GM12878 (cell line): Measurements from ENCODE around the gene LCORL. TPM values are rescaled to one million over a fixed set of nuclear protein-coding genes. Genes with fewer than 3 reads are reported as not detected.

Experiments
- ATAC-seq: fragments of 200-7000 bp; cut with Tn5 transposase; 3 replicates; pipeline ENCODE4 v1.9.1; 2020; ENCODE audit warnings: mild to moderate bottlenecking, moderate library complexity
- BruUV-seq: library from RNA; stranded (reverse); fragments of 400-500 nt; replicated peaks from 2 replicates; lab custom pipeline; 2021; lab: Mats Ljungman, UMichigan
- CTCF ChIA-PET: fragments of 300-600 bp; sonication (Branson Sonifier 250); formaldehyde crosslinking; extraction: SDS; loops from one replicate; lab custom pipeline; 2021; ENCODE audit warnings: inconsistent platforms; lab: Yijun Ruan, JAX
- POLR2A ChIA-PET: fragments of 350-600 bp; formaldehyde crosslinking; extraction: SDS; loops from one replicate; lab custom pipeline; 2021; ENCODE audit warnings: inconsistent platforms; lab: Charles Lee
- RAD21 ChIA-PET: fragments of 300-600 bp; sonication (Branson Sonifier 250); formaldehyde crosslinking; loops from one replicate; lab custom pipeline; 2023; ENCODE audit warnings: antibody characterized with exemption; ENCODE audit not compliant: unreplicated experiment; lab: Charles Lee
- SMC1A ChIA-PET: fragments of 300-600 bp; sonication (Branson Sonifier 250); formaldehyde crosslinking; loops from one replicate; lab custom pipeline; 2023; ENCODE audit not compliant: unreplicated experiment, uncharacterized antibody; lab: Charles Lee
- DNase-seq: peaks from one replicate; pipeline ENCODE4 v3.0.0-alpha.2; 2011; ENCODE audit warnings: low read depth, low spot score
- FAIRE-seq: peaks from 3 replicates; lab custom pipeline; 2011; peaks lifted over from hg19 to GRCh38; lab: Jason Lieb, UNC
- H2AFZ ChIP-seq: 2 replicates; pipeline ENCODE4 v1.6.0; 2011; ENCODE audit warnings: low read depth, low read length, control low read depth; ENCODE audit not compliant: control insufficient read depth
- H3K27ac ChIP-seq: 2 replicates; pipeline ENCODE4 v1.5.1; 2011; ENCODE audit warnings: control low read depth; ENCODE audit not compliant: control insufficient read depth, insufficient read depth
- H3K27me3 ChIP-seq, 2 experiments: replicated peaks in 1 of 2; 2 replicates each; pipeline versions ENCODE4 v1.6.0 to v1.6.1; 2011; ENCODE audit warnings: low read length in 1 of 2; ENCODE audit not compliant: control insufficient read depth in 2 of 2, insufficient read depth in 2 of 2
- H3K36me3 ChIP-seq, 2 experiments: 2 replicates each; pipeline ENCODE4 v1.5.1; 2011; ENCODE audit warnings: low read length in 1 of 2; ENCODE audit not compliant: control insufficient read depth in 2 of 2, insufficient read depth in 2 of 2
- H3K4me1 ChIP-seq: 2 replicates; pipeline ENCODE4 v1.6.1; 2011; ENCODE audit warnings: mild to moderate bottlenecking, low read length, moderate library complexity, mixed read lengths; ENCODE audit not compliant: control insufficient read depth, insufficient read depth
- H3K4me2 ChIP-seq: 2 replicates; pipeline ENCODE4 v1.6.0; 2011; ENCODE audit warnings: control low read depth; ENCODE audit not compliant: control insufficient read depth, insufficient read depth
- H3K4me3 ChIP-seq: fragments of 200-600 bp; sonication (generic); 2 replicates; pipeline ENCODE4 v1.5.1; 2016
- H3K79me2 ChIP-seq: 2 replicates; pipeline ENCODE4 v1.6.0; 2011; ENCODE audit warnings: low read length; ENCODE audit not compliant: control insufficient read depth, insufficient read depth
- H3K9ac ChIP-seq: 2 replicates; pipeline ENCODE4 v1.8.0; 2011; ENCODE audit warnings: low read length, control low read depth, mixed read lengths; ENCODE audit not compliant: control insufficient read depth, insufficient read depth
- H3K9me3 ChIP-seq: replicated peaks from 3 replicates; pipeline ENCODE4 v1.5.1; 2011; ENCODE audit warnings: mild to moderate bottlenecking, low read length; ENCODE audit not compliant: control insufficient read depth, insufficient read depth
- H4K20me1 ChIP-seq: 2 replicates; pipeline ENCODE4 v1.6.0; 2011; ENCODE audit not compliant: control insufficient read depth, insufficient read depth
- CBX3 ChIP-seq: fragments of 200-600 bp; sonication (generic); IDR thresholded peaks from 2 replicates; pipeline ENCODE4 v1.6.1; 2016; ENCODE audit warnings: low read depth, borderline replicate concordance
- EP300 ChIP-seq, 2 experiments: fragments of 150-350 bp in 1 of 2; IDR thresholded peaks; 2 replicates each; pipeline ENCODE4 v1.6.1; 2011 to 2012; ENCODE audit warnings: low read depth in 2 of 2, low read length in 2 of 2, borderline replicate concordance in 1 of 2, improper control_type of control experiment in 1 of 2, inconsistent platforms in 1 of 2; ENCODE audit not compliant: control insufficient read depth in 1 of 2
- HCFC1 ChIP-seq: fragments of 150-350 bp; IDR thresholded peaks from 2 replicates; pipeline ENCODE4 v1.6.1; 2014; ENCODE audit warnings: low read length
- HDGF ChIP-seq: fragments of 450-650 bp; IDR thresholded peaks from 2 replicates; pipeline ENCODE4 v1.6.1; 2016; ENCODE audit warnings: antibody characterized with exemption
- KDM1A ChIP-seq: fragments of 200-600 bp; sonication (generic); IDR thresholded peaks from 2 replicates; pipeline ENCODE4 v1.6.1; 2016; ENCODE audit warnings: borderline replicate concordance
- MYC ChIP-seq: IDR thresholded peaks from 2 replicates; pipeline ENCODE4 v1.6.1; 2011; ENCODE audit warnings: mild to moderate bottlenecking, low read length, moderate library complexity, inconsistent platforms; ENCODE audit not compliant: insufficient read depth, insufficient replicate concordance, insufficient read length, severe bottlenecking
- NBN ChIP-seq: fragments of 450-650 bp; IDR thresholded peaks from 2 replicates; pipeline ENCODE4 v1.6.1; 2016
- PAX8 ChIP-seq: fragments of 450-650 bp; IDR thresholded peaks from 2 replicates; pipeline ENCODE4 v1.6.1; 2017; ENCODE audit warnings: mild to moderate bottlenecking, moderate library complexity
- RFX5 ChIP-seq: IDR thresholded peaks from 2 replicates; pipeline ENCODE4 v1.6.1; 2011; ENCODE audit warnings: low read depth, low read length, improper control_type of control experiment
- SMAD5 ChIP-seq: IDR thresholded peaks from 2 replicates; pipeline ENCODE4 v1.6.1; 2016; ENCODE audit warnings: antibody characterized with exemption, low read depth
- SMC3 ChIP-seq: IDR thresholded peaks from 2 replicates; pipeline ENCODE4 v1.6.1; 2011; ENCODE audit warnings: low read length, improper control_type of control experiment, borderline replicate concordance
- SRF ChIP-seq, 2 experiments: IDR thresholded peaks; 2 replicates each; pipeline ENCODE4 v1.6.1; 2011; ENCODE audit warnings: low read depth in 2 of 2, low read length in 2 of 2, mild to moderate bottlenecking in 1 of 2, moderate library complexity in 1 of 2
- ZBED1 ChIP-seq: IDR thresholded peaks from 2 replicates; pipeline ENCODE4 v1.6.1; 2016; ENCODE audit warnings: borderline replicate concordance
- ZNF24 ChIP-seq: fragments of 450-650 bp; IDR thresholded peaks from 2 replicates; pipeline ENCODE4 v1.6.1; 2017; ENCODE audit warnings: antibody characterized with exemption, mild to moderate bottlenecking
- WGBS: methylation state at CpG from one replicate; pipeline ENCODE4 v1.1.6; 2016; ENCODE audit warnings: low lambda C conversion rate; ENCODE audit not compliant: insufficient replicate concordance, insufficient coverage; ENCODE audit errors: missing lambda C conversion rate; 5-methylcytosine and 5-hydroxymethylcytosine counted together
- in situ Hi-C: fragments of 300-500 bp; cut with MboI; formaldehyde crosslinking; loops from 9 replicates; pipeline ENCODE4 v1.14.3; 2018; ENCODE audit warnings: mixed read lengths
- intact Hi-C: fragments of 100-400 bp; cut with micrococcal nuclease; formaldehyde crosslinking; loops from one replicate; pipeline ENCODE4 v1.14.2; 2022; ENCODE audit not compliant: unreplicated experiment
- polyA plus RNA-seq, 11 experiments: library from polyadenylated mRNA; depleted of rRNA in 4 of 11; unstranded in 6 of 11; stranded (reverse) in 5 of 11; fragments of >200 nt; fragmentation: Nextera tagmentation in 4 of 11; fragmentation: Illumina TruSeq in 1 of 11; extraction: Ambion mirVana in 4 of 11; extraction: Trizol in 1 of 11; gene quantifications; 1 replicate in 1 of 11; 2 replicates in 10 of 11; pipeline versions ENCODE4 v1.2.1 to v1.2.3, GENCODE V29; 2011 to 2016; ENCODE audit warnings: inconsistent platforms in 2 of 11, missing spikeins in 2 of 11, low read depth in 1 of 11
- total RNA-seq, 4 experiments: library from RNA; depleted of rRNA in 3 of 4; stranded (reverse); fragments of >200 nt in 3 of 4; fragmentation: Illumina TruSeq in 1 of 4; extraction: Trizol in 1 of 4; gene quantifications; 2 replicates each; pipeline versions ENCODE4 v1.2.1 to v1.2.3, GENCODE V29; 2013 to 2021
- TF ChIP-seq, protein P1 (sequence below): fragments of 450-650 bp; formaldehyde crosslinking; IDR thresholded peaks from 2 replicates; pipeline ENCODE4 v1.4.0; 2020; ENCODE audit warnings: mild to moderate bottlenecking, moderate library complexity

Gene LCORL
- total and polyA plus RNA-seq, 10 of the 15 experiments (the other 5 are each of a cell fraction or from before 2014, with no cell fraction given) = 2.2 to 9.8 (median 5.9) TPM

DNA sequence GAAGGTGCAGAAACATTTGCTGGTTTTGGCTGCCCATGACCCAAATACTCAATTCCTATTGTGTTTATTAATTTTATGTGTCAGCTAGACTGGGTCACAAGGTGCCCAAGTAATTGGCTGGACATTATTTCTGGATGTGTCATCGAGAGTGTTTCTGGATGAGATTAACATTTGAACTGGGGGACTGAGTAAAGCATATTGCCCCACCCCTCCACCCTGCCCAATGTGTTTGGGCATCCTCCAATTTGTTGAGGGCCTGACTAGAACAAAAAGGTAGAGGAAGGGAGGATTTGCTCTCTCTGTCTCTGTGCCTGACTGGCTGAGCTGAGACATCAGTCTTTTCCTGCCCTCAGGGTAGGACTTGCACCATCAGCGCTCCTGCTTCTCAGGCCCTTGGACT lies 29.7 kb upstream of the LCORL start:
- no peak overlapping the region for H2AFZ ChIP-seq
- SMC1A ChIA-PET = interaction anchor here (0.8 kb wide), 1 partner anchor 29 kb away, joined by 3 read pairs; no protein-coding TSS in a partner anchor
- in situ Hi-C loops (no loop called here), intact Hi-C loops (no loop called here)
- no peaks in the 10 kb centered on the region for H3K79me2 ChIP-seq
- no peak for FAIRE-seq
- no peak for DNase-seq
- no peak for ATAC-seq
- H3K4me3 ChIP-seq = no peak overlapping the region
- H3K27me3 ChIP-seq = no peaks in the 10 kb centered on the region
- H3K36me3 ChIP-seq = no peaks in the 10 kb centered on the region
- CTCF ChIA-PET = no interaction called here
- no peak overlapping the region for H3K9ac ChIP-seq
- 96% methylated on average over 2 of the region's 2 CpGs for WGBS
- POLR2A ChIA-PET = no interaction called here
- H3K27ac ChIP-seq = no peak overlapping the region
- no peak overlapping the region for H3K4me2 ChIP-seq
- no TSS peak for BruUV-seq
- no peaks in the 10 kb centered on the region for H3K9me3 ChIP-seq
- H3K4me1 ChIP-seq = no peaks in the 10 kb centered on the region
- no peak for TF ChIP-seq CBX3
- no peak for TF ChIP-seq HDGF
- TF ChIP-seq NBN = no peak
- TF ChIP-seq SRF (IDR thresholded peaks at IDR 0.05; ENCODE audit: low read depth in 2 of 2, low read length in 2 of 2) = no peak
- TF ChIP-seq EP300 (IDR thresholded peaks at IDR 0.05; ENCODE audit: borderline replicate concordance in 1 of 2, control insufficient read depth in 1 of 2, low read depth in 2 of 2, low read length in 2 of 2) = no peak
- no peak for TF ChIP-seq PAX8
- no peak for TF ChIP-seq HCFC1
- no peak for TF ChIP-seq MYC
- TF ChIP-seq, protein P1, sequence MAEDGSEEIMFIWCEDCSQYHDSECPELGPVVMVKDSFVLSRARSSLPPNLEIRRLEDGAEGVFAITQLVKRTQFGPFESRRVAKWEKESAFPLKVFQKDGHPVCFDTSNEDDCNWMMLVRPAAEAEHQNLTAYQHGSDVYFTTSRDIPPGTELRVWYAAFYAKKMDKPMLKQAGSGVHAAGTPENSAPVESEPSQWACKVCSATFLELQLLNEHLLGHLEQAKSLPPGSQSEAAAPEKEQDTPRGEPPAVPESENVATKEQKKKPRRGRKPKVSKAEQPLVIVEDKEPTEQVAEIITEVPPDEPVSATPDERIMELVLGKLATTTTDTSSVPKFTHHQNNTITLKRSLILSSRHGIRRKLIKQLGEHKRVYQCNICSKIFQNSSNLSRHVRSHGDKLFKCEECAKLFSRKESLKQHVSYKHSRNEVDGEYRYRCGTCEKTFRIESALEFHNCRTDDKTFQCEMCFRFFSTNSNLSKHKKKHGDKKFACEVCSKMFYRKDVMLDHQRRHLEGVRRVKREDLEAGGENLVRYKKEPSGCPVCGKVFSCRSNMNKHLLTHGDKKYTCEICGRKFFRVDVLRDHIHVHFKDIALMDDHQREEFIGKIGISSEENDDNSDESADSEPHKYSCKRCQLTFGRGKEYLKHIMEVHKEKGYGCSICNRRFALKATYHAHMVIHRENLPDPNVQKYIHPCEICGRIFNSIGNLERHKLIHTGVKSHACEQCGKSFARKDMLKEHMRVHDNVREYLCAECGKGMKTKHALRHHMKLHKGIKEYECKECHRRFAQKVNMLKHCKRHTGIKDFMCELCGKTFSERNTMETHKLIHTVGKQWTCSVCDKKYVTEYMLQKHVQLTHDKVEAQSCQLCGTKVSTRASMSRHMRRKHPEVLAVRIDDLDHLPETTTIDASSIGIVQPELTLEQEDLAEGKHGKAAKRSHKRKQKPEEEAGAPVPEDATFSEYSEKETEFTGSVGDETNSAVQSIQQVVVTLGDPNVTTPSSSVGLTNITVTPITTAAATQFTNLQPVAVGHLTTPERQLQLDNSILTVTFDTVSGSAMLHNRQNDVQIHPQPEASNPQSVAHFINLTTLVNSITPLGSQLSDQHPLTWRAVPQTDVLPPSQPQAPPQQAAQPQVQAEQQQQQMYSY (CRISPR knock-in tag) = no peak
- TF ChIP-seq ZBED1 = no peak
- no peak for TF ChIP-seq ZNF24
- TF ChIP-seq RFX5 = no peak
- no peak for TF ChIP-seq SMC3
- no peak for TF ChIP-seq KDM1A
- TF ChIP-seq SMAD5 = no peak
- no peaks in the 10 kb centered on the region for H4K20me1 ChIP-seq
- RAD21 ChIA-PET = no interaction called here
